ENCODE data around the gene SUGP2. TPM values are rescaled to one million over a fixed set of nuclear protein-coding genes. Genes with fewer than 3 reads are reported as not detected.
A peak's percentile ranks its signal among the peaks of the same experiment; 100 is the strongest.

SUGP2 gene
- polyA plus RNA-seq, 3 donors, result 7.6 to 143 (median 8.2) TPM

GRCh38 chr19:19010551-19010950 lies 22.8 kb downstream of the SUGP2 start:
- H4K20me1 ChIP-seq (ENCODE audit: insufficient read depth, low read length), result no peaks in the 10 kb centered on the region
- no peaks in the 10 kb centered on the region for H3K4me1 Mint-ChIP-seq
- no peak overlapping the region for H3K27ac ChIP-seq (ENCODE audit: low read depth in 1 of 2, low read length in 2 of 2)
- H3K4me3 ChIP-seq (replicated peaks in 1 of 3; ENCODE audit: low read depth in 2 of 3, low read length in 3 of 3), result no peak overlapping the region
- no peak overlapping the region for H3K4me2 ChIP-seq (replicated peaks; ENCODE audit: extremely low read depth, low read length, poor library complexity, severe bottlenecking)
- no peak overlapping the region for H3K4me3 Mint-ChIP-seq
- H3K27ac Mint-ChIP-seq, result peak overlapping the region in 2 of 7 donors; percentile 40 to 60
- H3K27me3 Mint-ChIP-seq (ENCODE audit: low read depth in 3 of 3), result peaks cover 0 to 4% (median 0%) of the 10 kb centered on the region in 3 donors
- no peak for TF ChIP-seq CTCF (IDR thresholded peaks at IDR 0.05)
- no peak overlapping the region for H3K9ac ChIP-seq (ENCODE audit: insufficient read depth, low read length, poor library complexity, severe bottlenecking)
- H2AFZ ChIP-seq (ENCODE audit: insufficient read depth, low read depth, low read length, poor library complexity, severe bottlenecking), result no peak overlapping the region
- peaks cover 79 to 98% of the 10 kb centered on the region in 2 donors for H3K36me3 ChIP-seq (replicated peaks in 1 of 2; ENCODE audit: control insufficient read depth in 1 of 2, insufficient read depth in 2 of 2, low read length in 2 of 2)
- intact Hi-C loops (cut with micrococcal nuclease), result no loop called here
- 96% methylated on average over 4 of the region's 5 CpGs for whole genome bisulfite sequencing (ENCODE audit: insufficient coverage)
- H3K9me3 ChIP-seq (replicated peaks in 1 of 2; ENCODE audit: control insufficient read depth in 1 of 2, insufficient read depth in 1 of 2, low read length in 2 of 2), result no peaks in the 10 kb centered on the region
- no peaks in the 10 kb centered on the region for H3K9me3 Mint-ChIP-seq
- no peak for DNase-seq
- H3K36me3 Mint-ChIP-seq, result peaks cover 78 to 97% of the 10 kb centered on the region in 2 donors
- H3K4me1 ChIP-seq (ENCODE audit: control insufficient read depth in 1 of 2, insufficient read depth in 2 of 2, low read length in 2 of 2), result no peaks in the 10 kb centered on the region
- no peaks in the 10 kb centered on the region for H3K27me3 ChIP-seq (ENCODE audit: control insufficient read depth in 2 of 2, insufficient read depth in 2 of 2, low read length in 2 of 2)
- H3K79me2 ChIP-seq (ENCODE audit: insufficient read depth, low read length), result peaks cover 7% of the 10 kb centered on the region

GRCh38 chr19:19009951-19010350 lies 23.4 kb downstream of the SUGP2 start:
- H3K9ac ChIP-seq (ENCODE audit: insufficient read depth, low read length, poor library complexity, severe bottlenecking), result no peak overlapping the region
- Mint-ChIP-seq H3K4me1 (no peaks in the 10 kb centered on the region), H3K9me3 (no peaks in the 10 kb centered on the region), H3K4me3 (no peak overlapping the region), H3K27me3 (ENCODE audit: low read depth in 3 of 3) (peaks cover 0 to 4% (median 0%) of the 10 kb centered on the region in 3 donors), H3K36me3 (peaks cover 79 to 99% of the 10 kb centered on the region in 2 donors), H3K27ac (peak overlapping the region in 2 of 7 donors; percentile 32 to 35)
- no peak overlapping the region for H3K27ac ChIP-seq (ENCODE audit: low read depth in 1 of 2, low read length in 2 of 2)
- H4K20me1 ChIP-seq (ENCODE audit: insufficient read depth, low read length), result no peaks in the 10 kb centered on the region
- intact Hi-C loops (cut with micrococcal nuclease), result no loop called here
- DNase-seq, result no peak
- no peak overlapping the region for H3K4me2 ChIP-seq (replicated peaks; ENCODE audit: extremely low read depth, low read length, poor library complexity, severe bottlenecking)
- no peak overlapping the region for H2AFZ ChIP-seq (ENCODE audit: insufficient read depth, low read depth, low read length, poor library complexity, severe bottlenecking)
- peaks cover 7% of the 10 kb centered on the region for H3K79me2 ChIP-seq (ENCODE audit: insufficient read depth, low read length)
- H3K27me3 ChIP-seq (ENCODE audit: control insufficient read depth in 2 of 2, insufficient read depth in 2 of 2, low read length in 2 of 2), result no peaks in the 10 kb centered on the region
- 98% methylated on average over 11 of the region's 18 CpGs for WGBS (ENCODE audit: insufficient coverage)
- H3K9me3 ChIP-seq (replicated peaks in 1 of 2; ENCODE audit: control insufficient read depth in 1 of 2, insufficient read depth in 1 of 2, low read length in 2 of 2), result no peaks in the 10 kb centered on the region
- H3K4me3 ChIP-seq (replicated peaks in 1 of 3; ENCODE audit: low read depth in 2 of 3, low read length in 3 of 3), result no peak overlapping the region
- peaks cover 82 to 99% of the 10 kb centered on the region in 2 donors for H3K36me3 ChIP-seq (replicated peaks in 1 of 2; ENCODE audit: control insufficient read depth in 1 of 2, insufficient read depth in 2 of 2, low read length in 2 of 2)
- no peak for TF ChIP-seq CTCF (IDR thresholded peaks at IDR 0.05)
- H3K4me1 ChIP-seq (ENCODE audit: control insufficient read depth in 1 of 2, insufficient read depth in 2 of 2, low read length in 2 of 2), result no peaks in the 10 kb centered on the region
